Neural progenitor cell (in vitro differentiated cells): ENCODE data around the gene ERBB4.

Experiments used
- EZH2 ChIP-seq: fragments of 200-600 bp; sonication (generic); IDR thresholded peaks from 2 replicates; pipeline ENCODE4 v1.6.1; 2017; ENCODE audit warnings: antibody characterized with exemption, mild to moderate bottlenecking, moderate library complexity
- EZH2phosphoT487 ChIP-seq: fragments of 200-600 bp; sonication (generic); IDR thresholded peaks from 2 replicates; pipeline ENCODE4 v1.6.1; 2017; ENCODE audit warnings: antibody characterized with exemption
- TF ChIP-seq, protein P1 (sequence below): fragments of 200-600 bp; sonication (generic); IDR thresholded peaks from 2 replicates; pipeline ENCODE4 v1.5.1; 2017; ENCODE audit warnings: antibody characterized with exemption, mild to moderate bottlenecking

DNA sequence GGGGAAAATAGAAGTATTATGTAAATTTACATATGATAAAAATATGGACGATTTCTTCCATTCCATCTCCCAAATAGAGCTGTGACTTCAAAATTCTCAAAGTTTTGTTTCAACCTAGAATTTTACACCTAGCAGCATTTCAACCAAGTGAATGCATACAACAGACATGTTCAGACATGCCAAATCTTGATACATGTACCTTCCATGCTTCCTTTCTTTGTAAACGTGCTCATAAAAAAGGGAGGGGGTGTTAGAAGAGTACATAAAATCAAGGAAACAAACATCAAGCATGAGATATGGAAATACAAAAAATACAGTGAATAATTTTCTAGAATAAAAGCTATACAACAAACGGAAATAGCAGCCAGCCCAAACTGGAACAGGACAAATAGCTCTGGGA lies 974.2 kb downstream of the ERBB4 start:
- TF ChIP-seq, protein P1, sequence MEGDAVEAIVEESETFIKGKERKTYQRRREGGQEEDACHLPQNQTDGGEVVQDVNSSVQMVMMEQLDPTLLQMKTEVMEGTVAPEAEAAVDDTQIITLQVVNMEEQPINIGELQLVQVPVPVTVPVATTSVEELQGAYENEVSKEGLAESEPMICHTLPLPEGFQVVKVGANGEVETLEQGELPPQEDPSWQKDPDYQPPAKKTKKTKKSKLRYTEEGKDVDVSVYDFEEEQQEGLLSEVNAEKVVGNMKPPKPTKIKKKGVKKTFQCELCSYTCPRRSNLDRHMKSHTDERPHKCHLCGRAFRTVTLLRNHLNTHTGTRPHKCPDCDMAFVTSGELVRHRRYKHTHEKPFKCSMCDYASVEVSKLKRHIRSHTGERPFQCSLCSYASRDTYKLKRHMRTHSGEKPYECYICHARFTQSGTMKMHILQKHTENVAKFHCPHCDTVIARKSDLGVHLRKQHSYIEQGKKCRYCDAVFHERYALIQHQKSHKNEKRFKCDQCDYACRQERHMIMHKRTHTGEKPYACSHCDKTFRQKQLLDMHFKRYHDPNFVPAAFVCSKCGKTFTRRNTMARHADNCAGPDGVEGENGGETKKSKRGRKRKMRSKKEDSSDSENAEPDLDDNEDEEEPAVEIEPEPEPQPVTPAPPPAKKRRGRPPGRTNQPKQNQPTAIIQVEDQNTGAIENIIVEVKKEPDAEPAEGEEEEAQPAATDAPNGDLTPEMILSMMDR, result no peak
- TF ChIP-seq EZH2phosphoT487 (no peak), EZH2 (no peak)
